Astrocyte of the spinal cord (primary cell): Measurements from ENCODE around the gene SPATA2.
A peak's percentile ranks its signal among the peaks of the same experiment; 100 is the strongest.

ENCODE experiments used
- DNase-seq: peaks from one replicate; pipeline ENCODE4 v3.0.0; 2011; ENCODE audit warnings: low read depth, low spot score
- H3K4me3 ChIP-seq: 2 replicates; pipeline ENCODE4 v1.5.1; 2011; ENCODE audit warnings: low read depth, mild to moderate bottlenecking, low read length, moderate library complexity
- in situ Hi-C: cut with HindIII; loops from 2 replicates; pipeline ENCODE4 v1.10.0; 2017; ENCODE audit warnings: low sequenced_read_pairs
- TF ChIP-seq, protein P1 (sequence below): IDR thresholded peaks from 2 replicates; pipeline ENCODE4 v1.5.1; 2012; ENCODE audit warnings: low read depth, mild to moderate bottlenecking, low read length, inconsistent platforms

SPATA2 gene

DNA sequence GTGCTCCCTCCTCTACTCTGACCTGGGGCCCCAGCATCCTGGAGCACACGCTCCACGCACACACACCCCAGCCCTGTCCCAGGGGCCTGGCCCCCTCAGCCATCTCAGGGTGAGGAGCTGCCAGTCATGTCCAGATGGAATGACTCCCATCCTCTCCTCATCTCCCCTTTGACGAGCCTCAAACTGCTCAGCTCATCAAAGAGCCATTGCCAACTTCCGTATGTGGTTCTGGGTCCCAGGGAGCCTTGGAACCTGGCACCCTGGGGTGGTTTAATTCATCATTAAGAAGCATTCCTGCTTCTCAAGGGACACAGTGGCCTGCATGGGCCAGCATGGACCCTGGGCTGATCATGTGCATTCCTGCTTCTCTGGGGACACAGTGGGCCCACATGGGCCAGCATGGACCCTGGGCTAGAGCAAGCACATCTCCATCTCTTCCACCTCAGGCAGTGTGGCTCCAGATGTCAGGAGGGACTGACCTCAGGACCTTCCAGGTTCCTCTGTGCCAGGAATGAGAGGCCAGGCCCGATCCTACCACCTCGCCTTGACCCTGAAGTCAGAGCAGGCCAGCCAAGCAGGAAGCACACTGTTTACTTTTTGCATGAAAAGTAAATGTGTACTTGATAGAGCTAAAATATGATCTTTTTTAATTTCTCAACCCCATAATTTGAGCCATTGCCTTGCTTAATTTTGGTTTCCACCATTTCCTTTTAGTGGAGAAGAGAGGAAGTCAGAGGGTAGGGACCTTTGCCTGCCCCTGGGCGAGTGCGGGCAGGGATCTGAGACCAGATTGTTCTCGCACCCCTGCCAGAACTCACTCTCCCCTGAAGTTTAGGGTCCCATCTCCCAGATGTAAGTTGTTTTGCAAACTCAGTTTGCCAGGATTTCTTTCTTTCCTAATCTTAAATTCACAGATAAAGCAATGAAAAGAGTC is 26.1 kb downstream of the SPATA2 start:
- TF ChIP-seq, protein P1, sequence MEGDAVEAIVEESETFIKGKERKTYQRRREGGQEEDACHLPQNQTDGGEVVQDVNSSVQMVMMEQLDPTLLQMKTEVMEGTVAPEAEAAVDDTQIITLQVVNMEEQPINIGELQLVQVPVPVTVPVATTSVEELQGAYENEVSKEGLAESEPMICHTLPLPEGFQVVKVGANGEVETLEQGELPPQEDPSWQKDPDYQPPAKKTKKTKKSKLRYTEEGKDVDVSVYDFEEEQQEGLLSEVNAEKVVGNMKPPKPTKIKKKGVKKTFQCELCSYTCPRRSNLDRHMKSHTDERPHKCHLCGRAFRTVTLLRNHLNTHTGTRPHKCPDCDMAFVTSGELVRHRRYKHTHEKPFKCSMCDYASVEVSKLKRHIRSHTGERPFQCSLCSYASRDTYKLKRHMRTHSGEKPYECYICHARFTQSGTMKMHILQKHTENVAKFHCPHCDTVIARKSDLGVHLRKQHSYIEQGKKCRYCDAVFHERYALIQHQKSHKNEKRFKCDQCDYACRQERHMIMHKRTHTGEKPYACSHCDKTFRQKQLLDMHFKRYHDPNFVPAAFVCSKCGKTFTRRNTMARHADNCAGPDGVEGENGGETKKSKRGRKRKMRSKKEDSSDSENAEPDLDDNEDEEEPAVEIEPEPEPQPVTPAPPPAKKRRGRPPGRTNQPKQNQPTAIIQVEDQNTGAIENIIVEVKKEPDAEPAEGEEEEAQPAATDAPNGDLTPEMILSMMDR = no peak
- DNase-seq = no peak
- no peak overlapping the region for H3K4me3 ChIP-seq
- in situ Hi-C loops = no loop called here

DNA sequence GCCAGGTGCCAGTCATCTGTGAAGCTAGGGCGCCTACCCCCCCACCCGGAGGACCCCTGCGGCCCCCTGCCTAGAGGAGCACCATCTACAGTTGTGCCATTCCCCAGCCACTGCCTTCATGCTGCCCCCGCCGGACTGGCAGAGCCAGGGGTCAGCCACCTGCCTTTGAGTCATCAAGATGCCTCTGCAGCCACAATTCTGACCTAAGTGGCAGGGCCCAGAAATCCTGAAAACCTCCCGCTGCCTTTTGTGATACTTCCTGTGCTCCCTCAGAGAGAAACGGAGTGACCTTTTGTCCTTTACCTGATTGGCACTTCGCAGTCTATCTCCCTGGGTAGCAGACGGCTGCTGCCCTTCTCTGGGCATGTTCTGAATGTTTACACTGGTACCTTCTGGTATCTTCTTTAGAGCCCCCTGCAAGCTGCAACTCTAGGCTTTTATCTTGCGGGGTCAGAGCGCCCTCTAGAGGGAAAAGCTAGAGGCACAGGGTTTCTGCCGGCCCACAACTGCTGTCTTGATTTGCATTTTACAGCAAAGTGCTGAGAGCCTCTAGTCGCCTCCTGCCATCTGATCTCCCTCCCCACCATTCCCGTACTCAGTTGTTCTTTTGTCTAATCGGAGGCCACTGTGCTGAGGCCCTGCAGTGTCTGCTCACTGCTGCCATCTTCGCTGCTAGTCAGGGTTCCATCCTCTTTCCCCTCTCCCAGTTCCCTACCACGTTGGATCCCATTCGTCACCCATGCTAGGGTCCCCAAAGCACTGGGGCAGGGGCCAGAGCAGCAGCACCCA is 26.9 kb downstream of the SPATA2 start:
- in situ Hi-C loops = no loop called here
- TF ChIP-seq, protein P1 = peak; percentile 92
- DNase-seq = peak; percentile 67
- no peak overlapping the region for H3K4me3 ChIP-seq

DNA sequence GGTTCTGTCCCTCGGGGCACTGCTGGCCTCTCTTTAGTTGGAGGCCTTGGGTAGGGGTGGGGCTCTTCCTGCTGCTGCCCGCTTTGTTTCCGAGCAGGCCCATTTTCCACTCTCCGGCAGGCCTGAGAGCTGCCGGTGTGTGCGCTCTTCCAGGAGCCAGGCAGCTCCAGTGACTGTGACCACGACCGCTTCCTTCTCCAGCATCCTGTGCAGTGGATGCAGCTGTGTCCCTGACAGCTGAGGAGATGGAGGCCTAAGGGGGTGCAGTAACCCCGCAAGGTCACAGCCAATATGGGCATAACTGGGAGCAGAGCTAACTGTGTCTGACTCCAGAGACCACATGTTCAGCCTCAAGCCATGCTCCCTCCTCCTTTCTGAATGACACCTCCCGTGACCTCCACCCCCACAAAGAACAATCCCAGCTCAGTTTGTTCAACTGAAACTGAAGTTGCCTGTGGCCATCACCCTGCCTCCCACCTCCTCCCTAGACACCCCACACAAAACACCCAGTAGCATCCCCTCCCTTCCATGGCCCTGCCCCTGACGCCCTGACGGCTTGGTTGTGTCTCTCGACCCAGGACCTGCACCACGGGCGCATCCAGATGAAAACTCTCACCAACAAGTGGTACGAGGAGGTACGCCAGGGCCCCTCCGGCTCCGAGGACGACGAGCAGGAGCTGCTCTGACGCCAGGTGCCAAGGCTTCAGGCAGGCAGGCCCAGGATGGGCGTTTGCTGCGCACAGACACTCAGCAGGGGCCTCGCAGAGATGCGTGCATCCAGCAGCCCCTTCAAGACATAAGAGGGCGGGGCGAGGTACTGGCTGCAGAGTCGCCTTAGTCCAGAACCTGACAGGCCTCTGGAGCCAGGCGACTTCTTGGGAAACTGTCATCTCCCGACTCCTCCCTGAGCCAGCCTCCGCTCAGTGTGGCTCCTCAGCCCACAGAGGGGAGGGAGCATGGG is 27.8 kb downstream of the SPATA2 start:
- TF ChIP-seq, protein P1 = no peak
- H3K4me3 ChIP-seq = no peak overlapping the region
- in situ Hi-C loops = no loop called here
- DNase-seq = no peak

DNA sequence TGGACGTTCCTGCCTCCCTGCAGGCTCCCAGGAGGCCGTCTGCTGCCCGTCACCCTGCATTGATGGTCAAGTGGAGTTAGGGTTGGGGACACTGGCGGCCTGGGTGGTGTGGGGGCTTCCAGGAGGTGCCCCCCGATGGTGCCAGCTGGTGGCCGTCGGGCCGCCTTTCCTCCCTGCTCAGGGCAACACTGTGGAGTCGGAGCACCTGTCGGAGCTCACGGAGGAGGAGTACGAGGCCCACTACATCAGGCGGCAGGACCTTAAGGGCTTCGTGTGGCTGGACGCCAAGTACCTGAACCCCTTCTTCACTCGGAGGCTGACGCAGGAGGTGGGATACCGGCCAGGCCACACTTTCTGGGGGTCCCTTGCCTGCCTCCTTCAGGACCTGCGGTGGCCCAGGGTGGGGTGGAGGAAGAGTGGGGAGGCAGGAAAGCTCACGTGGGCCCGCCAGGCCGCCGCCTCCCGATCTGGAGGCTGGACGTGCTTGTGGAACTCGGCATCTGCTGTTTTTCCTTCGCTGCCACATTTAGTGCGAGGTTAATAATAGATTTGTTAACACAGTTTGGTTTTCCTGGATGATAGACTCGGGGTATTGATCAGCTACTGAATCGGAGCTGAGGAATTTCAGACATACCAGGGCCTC is 28.6 kb downstream of the SPATA2 start:
- in situ Hi-C loops = no loop called here
- no peak overlapping the region for H3K4me3 ChIP-seq
- DNase-seq = no peak
- TF ChIP-seq, protein P1 = no peak

DNA sequence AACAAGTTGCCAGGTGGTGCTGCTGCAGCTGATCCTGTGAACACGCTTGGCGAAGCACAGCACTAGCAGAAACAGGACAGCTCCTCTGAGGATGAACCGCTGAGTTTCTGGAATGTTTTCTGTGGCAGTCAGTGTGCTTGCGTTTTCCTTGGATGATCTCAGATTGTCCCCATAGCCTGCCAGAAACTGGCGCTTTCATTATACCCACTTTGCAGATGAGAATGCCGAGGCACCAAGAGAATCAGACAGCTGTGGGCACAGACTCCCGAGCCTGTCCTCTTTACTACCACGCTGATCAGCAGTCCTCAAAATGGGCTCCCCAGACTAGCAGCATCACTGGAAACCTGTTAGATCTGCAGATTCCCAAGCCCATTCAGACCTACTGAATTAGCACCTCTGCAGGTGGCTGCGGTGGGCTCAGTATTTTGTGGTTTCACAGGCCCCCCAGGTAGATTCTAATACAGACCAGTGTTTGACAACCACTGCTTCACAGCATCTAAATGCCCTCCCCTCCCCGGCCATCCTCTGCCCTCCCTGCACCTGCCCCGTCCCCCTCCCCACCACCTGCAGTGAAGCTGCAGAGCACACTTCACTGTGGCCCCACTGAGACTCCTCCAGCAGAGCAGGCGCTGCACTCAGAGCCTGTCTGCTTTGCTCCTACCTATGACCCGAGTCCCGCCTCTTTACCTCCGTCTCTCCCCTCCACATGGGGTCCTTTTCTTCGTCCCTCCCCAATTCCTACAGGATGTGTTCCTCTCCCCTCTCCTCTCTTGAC is 29.6 kb downstream of the SPATA2 start:
- H3K4me3 ChIP-seq = no peak overlapping the region
- TF ChIP-seq, protein P1 = no peak
- DNase-seq = no peak
- in situ Hi-C loops = no loop called here
